CD4-positive, CD25-positive, alpha-beta regulatory T cell (primary cell): ENCODE measurements around the gene MGAT5B. TPM values are rescaled to one million over a fixed set of nuclear protein-coding genes. Genes with fewer than 3 reads are reported as not detected.

ENCODE experiments used
- ATAC-seq, 2 donors: fragments of 150-1000 bp; cut with Tn5 transposase; one replicate each; pipeline ENCODE4 v1.10.0; 2021; ENCODE audit warnings: low read depth in 2 of 2, moderate number of reproducible peaks in 2 of 2, moderate library complexity in 1 of 2
- DNase-seq, 3 donors: peaks; one replicate each; pipeline versions ENCODE4 v3.0.0 to v3.0.0-alpha.2; 2012 to 2022; ENCODE audit warnings: mixed read lengths in 1 of 3
- H3K27ac ChIP-seq: one replicate; pipeline ENCODE4 v1.7.0; 2013; ENCODE audit warnings: mild to moderate bottlenecking, low read length; ENCODE audit not compliant: insufficient read depth, poor library complexity, severe bottlenecking
- H3K27me3 ChIP-seq: one replicate; pipeline ENCODE4 v1.7.0; 2013; ENCODE audit warnings: low read length; ENCODE audit not compliant: control insufficient read depth, insufficient read depth
- H3K36me3 ChIP-seq: one replicate; pipeline ENCODE4 v1.7.0; 2013; ENCODE audit warnings: mild to moderate bottlenecking, low read length, moderate library complexity; ENCODE audit not compliant: control insufficient read depth, insufficient read depth
- H3K4me1 ChIP-seq: 2 replicates; pipeline ENCODE4 v1.7.0; 2013; ENCODE audit warnings: mild to moderate bottlenecking, low read length; ENCODE audit not compliant: insufficient read depth, control insufficient read depth, poor library complexity, severe bottlenecking
- H3K4me3 ChIP-seq: one replicate; pipeline ENCODE4 v1.7.0; 2013; ENCODE audit warnings: low read depth, mild to moderate bottlenecking, low read length, moderate library complexity
- H3K9me3 ChIP-seq, 2 experiments: 1 replicate in 1 of 2; 2 replicates in 1 of 2; pipeline ENCODE4 v1.7.0; 2013; ENCODE audit warnings: low read length in 2 of 2, mild to moderate bottlenecking in 1 of 2, moderate library complexity in 1 of 2; ENCODE audit not compliant: control insufficient read depth in 2 of 2
- H3K27ac Mint-ChIP-seq, 3 donors: one replicate each; pipeline ENCODE4 v1.8.0; 2020 to 2022; ENCODE audit warnings: mild to moderate bottlenecking in 3 of 3, mixed read lengths in 3 of 3, moderate library complexity in 2 of 3
- H3K27me3 Mint-ChIP-seq: one replicate; pipeline ENCODE4 v1.8.0; 2022; ENCODE audit warnings: mild to moderate bottlenecking, mixed read lengths
- H3K36me3 Mint-ChIP-seq: one replicate; pipeline ENCODE4 v1.8.0; 2020; ENCODE audit warnings: mixed read lengths
- H3K4me1 Mint-ChIP-seq, 4 donors: one replicate each; pipeline ENCODE4 v1.8.0; 2020 to 2022; ENCODE audit warnings: mixed read lengths in 4 of 4, mild to moderate bottlenecking in 1 of 4
- H3K4me3 Mint-ChIP-seq, 4 donors: one replicate each; pipeline ENCODE4 v1.8.0; 2020 to 2022; ENCODE audit warnings: mild to moderate bottlenecking in 4 of 4, mixed read lengths in 4 of 4, moderate library complexity in 3 of 4
- H3K9me3 Mint-ChIP-seq, 7 donors: one replicate each; pipeline ENCODE4 v1.8.0; 2020 to 2022; ENCODE audit warnings: mixed read lengths in 7 of 7, mild to moderate bottlenecking in 3 of 7, moderate library complexity in 2 of 7
- polyA plus RNA-seq, 4 donors: library from polyadenylated mRNA; unstranded; fragments of 300-500 nt; fragmentation: Illumina TruSeq; gene quantifications; one replicate each; pipeline ENCODE4 v1.2.3, GENCODE V29; 2021
- total RNA-seq: library from RNA; stranded (reverse); gene quantifications from one replicate; pipeline ENCODE4 v1.2.3, GENCODE V29; 2022

Gene MGAT5B
- total RNA-seq (not detected), polyA plus RNA-seq (not detected)

- ATAC-seq: peak; percentile 88 to 90
- Histone ChIP-seq H3K4me1 (peaks cover 14% of the 10 kb centered on the region), H3K27me3 (no peaks in the 10 kb centered on the region), H3K4me3 (no peak within 1 kb of the TSS), H3K36me3 (no peaks in the 10 kb centered on the region), H3K9me3 (no peaks in the 10 kb centered on the region), H3K27ac (no peak within 1 kb of the TSS)
- Mint-ChIP-seq H3K27me3 (peaks cover 44% of the 10 kb centered on the region), H3K4me1 (peaks cover 0 to 13% (median 3%) of the 10 kb centered on the region in 4 donors), H3K36me3 (no peaks in the 10 kb centered on the region), H3K27ac (no peak within 1 kb of the TSS), H3K4me3 (peak within 1 kb of the TSS in 3 of 4 donors; percentile 74 to 91 (median 76)), H3K9me3 (no peaks in the 10 kb centered on the region)
- DNase-seq: peak; percentile 61 to 71 (median 69)
These were observed at the start of gene MGAT5B for GRCh38 chr17:76868176-76868668. Gene MGAT5B (plus strand): TSS chr17:76868404. CDS start chr17:76869030, 626 bp downstream.

- no peak for DNase-seq
- H3K9me3 ChIP-seq: no peaks in the 10 kb centered on the region
- no peaks in the 10 kb centered on the region for H3K36me3 Mint-ChIP-seq
- peaks cover 6% of the 10 kb centered on the region for H3K4me1 ChIP-seq
- H3K27ac Mint-ChIP-seq: peak overlapping the region in 1 of 3 donors; percentile 18
- H3K36me3 ChIP-seq: no peaks in the 10 kb centered on the region
- H3K27me3 ChIP-seq: no peaks in the 10 kb centered on the region
- H3K4me3 Mint-ChIP-seq: no peak overlapping the region
- H3K4me1 Mint-ChIP-seq: peaks cover 0 to 8% (median 7%) of the 10 kb centered on the region in 4 donors
- no peak for ATAC-seq
- H3K4me3 ChIP-seq: no peak overlapping the region
- no peak overlapping the region for H3K27ac ChIP-seq
- peaks cover 0 to 2% (median 0%) of the 10 kb centered on the region in 7 donors for H3K9me3 Mint-ChIP-seq
- peaks cover 22% of the 10 kb centered on the region for H3K27me3 Mint-ChIP-seq
These were observed 48.2 kb upstream of the MGAT5B start for GRCh38 chr17:76820039-76820438.

GRCh38 chr17:76820561-76820960, 47.6 kb upstream of the MGAT5B start:
- H3K27me3 ChIP-seq: no peaks in the 10 kb centered on the region
- Mint-ChIP-seq H3K27me3 (peaks cover 22% of the 10 kb centered on the region), H3K27ac (peak overlapping the region in 1 of 3 donors; percentile 18), H3K9me3 (peaks cover 0 to 2% (median 0%) of the 10 kb centered on the region in 7 donors), H3K4me1 (peaks cover 0 to 8% (median 7%) of the 10 kb centered on the region in 4 donors), H3K4me3 (no peak overlapping the region), H3K36me3 (no peaks in the 10 kb centered on the region)
- H3K4me3 ChIP-seq: no peak overlapping the region
- peaks cover 6% of the 10 kb centered on the region for H3K4me1 ChIP-seq
- no peaks in the 10 kb centered on the region for H3K36me3 ChIP-seq
- no peak for ATAC-seq
- H3K9me3 ChIP-seq: no peaks in the 10 kb centered on the region
- DNase-seq: no peak
- no peak overlapping the region for H3K27ac ChIP-seq

- Histone ChIP-seq H3K36me3 (no peaks in the 10 kb centered on the region), H3K4me1 (no peaks in the 10 kb centered on the region), H3K27ac (no peak overlapping the region), H3K4me3 (no peak overlapping the region), H3K27me3 (no peaks in the 10 kb centered on the region), H3K9me3 (no peaks in the 10 kb centered on the region)
- Mint-ChIP-seq H3K4me1 (no peaks in the 10 kb centered on the region), H3K36me3 (no peaks in the 10 kb centered on the region), H3K27ac (no peak overlapping the region), H3K9me3 (peaks cover 0 to 2% (median 0%) of the 10 kb centered on the region in 7 donors), H3K4me3 (no peak overlapping the region), H3K27me3 (peaks cover 15% of the 10 kb centered on the region)
- ATAC-seq (no peak), DNase-seq (no peak)
These were observed 45.9 kb upstream of the MGAT5B start for GRCh38 chr17:76822184-76822778.

- H3K27me3 ChIP-seq: no peaks in the 10 kb centered on the region
- Mint-ChIP-seq H3K36me3 (no peaks in the 10 kb centered on the region), H3K4me3 (no peak overlapping the region), H3K4me1 (no peaks in the 10 kb centered on the region), H3K9me3 (peaks cover 0 to 2% (median 0%) of the 10 kb centered on the region in 7 donors), H3K27me3 (peaks cover 15% of the 10 kb centered on the region), H3K27ac (peak overlapping the region in 1 of 3 donors; percentile 89)
- no peak for DNase-seq
- ATAC-seq: no peak
- no peaks in the 10 kb centered on the region for H3K9me3 ChIP-seq
- H3K36me3 ChIP-seq: no peaks in the 10 kb centered on the region
- H3K4me1 ChIP-seq: no peaks in the 10 kb centered on the region
- H3K27ac ChIP-seq: no peak overlapping the region
- H3K4me3 ChIP-seq: no peak overlapping the region
These were observed 44.1 kb upstream of the MGAT5B start for GRCh38 chr17:76824093-76824492.

GRCh38 chr17:76826330-76827068, 41.7 kb upstream of the MGAT5B start:
- no peak overlapping the region for H3K4me3 Mint-ChIP-seq
- no peaks in the 10 kb centered on the region for H3K9me3 ChIP-seq
- no peak overlapping the region for H3K27ac Mint-ChIP-seq
- no peaks in the 10 kb centered on the region for H3K36me3 ChIP-seq
- H3K27me3 ChIP-seq: no peaks in the 10 kb centered on the region
- DNase-seq (no peak), ATAC-seq (peak in 1 of 2 donors; percentile 31)
- peaks cover 8% of the 10 kb centered on the region for H3K27me3 Mint-ChIP-seq
- H3K4me3 ChIP-seq: no peak overlapping the region
- peaks cover 0 to 2% (median 0%) of the 10 kb centered on the region in 7 donors for H3K9me3 Mint-ChIP-seq
- H3K4me1 Mint-ChIP-seq: no peaks in the 10 kb centered on the region
- no peak overlapping the region for H3K27ac ChIP-seq
- no peaks in the 10 kb centered on the region for H3K4me1 ChIP-seq
- H3K36me3 Mint-ChIP-seq: no peaks in the 10 kb centered on the region

GRCh38 chr17:76827736-76828135, 40.5 kb upstream of the MGAT5B start:
- H3K27ac ChIP-seq: no peak overlapping the region
- H3K36me3 Mint-ChIP-seq: no peaks in the 10 kb centered on the region
- H3K9me3 Mint-ChIP-seq: peaks cover 0 to 2% (median 0%) of the 10 kb centered on the region in 7 donors
- H3K27ac Mint-ChIP-seq: no peak overlapping the region
- no peaks in the 10 kb centered on the region for H3K4me1 Mint-ChIP-seq
- no peak overlapping the region for H3K4me3 Mint-ChIP-seq
- ATAC-seq (no peak), DNase-seq (no peak)
- H3K27me3 ChIP-seq: no peaks in the 10 kb centered on the region
- H3K4me3 ChIP-seq: no peak overlapping the region
- H3K4me1 ChIP-seq: no peaks in the 10 kb centered on the region
- no peaks in the 10 kb centered on the region for H3K36me3 ChIP-seq
- peaks cover 8% of the 10 kb centered on the region for H3K27me3 Mint-ChIP-seq
- H3K9me3 ChIP-seq: no peaks in the 10 kb centered on the region
